GM12875 (cell line): ENCODE data around the gene CA14.
"Not testable (repeated sequence)": the region's sequence is repeated elsewhere in the genome, so short reads cannot be mapped to it uniquely, and the experiment has no call there.

Experiments used
- H3K4me3 ChIP-seq: one replicate; pipeline ENCODE4 v1.5.1; 2011; ENCODE audit warnings: low read depth, low read length, control low read depth
- TF ChIP-seq, protein P1 (sequence below): IDR thresholded peaks from 2 replicates; pipeline ENCODE4 v1.5.1; 2011; ENCODE audit warnings: low read depth, mild to moderate bottlenecking, control low read depth, inconsistent platforms, low read length, moderate library complexity, borderline replicate concordance; ENCODE audit not compliant: insufficient read depth

The CA14 gene

DNA sequence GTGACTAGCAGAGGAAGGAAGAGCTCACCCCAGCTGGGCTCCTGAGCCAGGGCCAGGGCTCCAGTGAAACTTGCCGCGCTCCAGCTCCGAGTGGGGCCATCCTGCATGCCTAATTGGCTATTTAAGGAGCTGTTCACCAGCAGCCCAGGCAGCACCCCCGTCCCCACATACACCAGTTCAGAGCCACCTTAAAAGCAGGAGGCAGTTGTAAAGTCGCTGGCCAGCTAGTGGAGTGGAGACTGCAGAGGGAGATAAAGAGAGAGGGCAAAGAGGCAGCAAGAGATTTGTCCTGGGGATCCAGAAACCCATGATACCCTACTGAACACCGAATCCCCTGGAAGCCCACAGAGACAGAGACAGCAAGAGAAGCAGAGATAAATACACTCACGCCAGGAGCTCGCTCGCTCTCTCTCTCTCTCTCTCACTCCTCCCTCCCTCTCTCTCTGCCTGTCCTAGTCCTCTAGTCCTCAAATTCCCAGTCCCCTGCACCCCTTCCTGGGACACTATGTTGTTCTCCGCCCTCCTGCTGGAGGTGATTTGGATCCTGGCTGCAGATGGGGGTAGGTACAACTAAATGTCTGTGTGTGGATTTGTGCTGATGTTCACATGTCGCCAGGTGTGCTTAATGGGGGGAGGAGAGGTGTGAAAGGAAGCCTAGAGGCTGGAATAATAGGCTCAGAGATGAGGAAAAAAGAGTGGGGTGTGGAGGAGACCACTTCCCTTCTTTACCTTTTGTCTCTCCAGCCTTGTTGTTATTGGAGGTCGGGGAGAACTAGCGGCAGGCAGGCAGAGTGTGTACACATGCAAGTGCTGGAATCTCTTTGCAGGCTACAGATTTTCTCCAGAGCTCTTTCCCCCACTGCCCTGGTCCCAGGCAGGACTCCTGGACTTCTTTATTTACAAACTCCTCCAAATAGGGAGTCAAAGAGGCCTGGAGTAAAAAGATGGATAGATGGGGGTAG is at the start of gene CA14:
Gene CA14, plus strand, starts transcription at position 151 of the 962 bp plus-strand sequence. Its CDS starts 355 bp downstream, at position 506.
- no peak within 1 kb of the TSS for H3K4me3 ChIP-seq
- TF ChIP-seq, protein P1, sequence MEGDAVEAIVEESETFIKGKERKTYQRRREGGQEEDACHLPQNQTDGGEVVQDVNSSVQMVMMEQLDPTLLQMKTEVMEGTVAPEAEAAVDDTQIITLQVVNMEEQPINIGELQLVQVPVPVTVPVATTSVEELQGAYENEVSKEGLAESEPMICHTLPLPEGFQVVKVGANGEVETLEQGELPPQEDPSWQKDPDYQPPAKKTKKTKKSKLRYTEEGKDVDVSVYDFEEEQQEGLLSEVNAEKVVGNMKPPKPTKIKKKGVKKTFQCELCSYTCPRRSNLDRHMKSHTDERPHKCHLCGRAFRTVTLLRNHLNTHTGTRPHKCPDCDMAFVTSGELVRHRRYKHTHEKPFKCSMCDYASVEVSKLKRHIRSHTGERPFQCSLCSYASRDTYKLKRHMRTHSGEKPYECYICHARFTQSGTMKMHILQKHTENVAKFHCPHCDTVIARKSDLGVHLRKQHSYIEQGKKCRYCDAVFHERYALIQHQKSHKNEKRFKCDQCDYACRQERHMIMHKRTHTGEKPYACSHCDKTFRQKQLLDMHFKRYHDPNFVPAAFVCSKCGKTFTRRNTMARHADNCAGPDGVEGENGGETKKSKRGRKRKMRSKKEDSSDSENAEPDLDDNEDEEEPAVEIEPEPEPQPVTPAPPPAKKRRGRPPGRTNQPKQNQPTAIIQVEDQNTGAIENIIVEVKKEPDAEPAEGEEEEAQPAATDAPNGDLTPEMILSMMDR = no peak

DNA sequence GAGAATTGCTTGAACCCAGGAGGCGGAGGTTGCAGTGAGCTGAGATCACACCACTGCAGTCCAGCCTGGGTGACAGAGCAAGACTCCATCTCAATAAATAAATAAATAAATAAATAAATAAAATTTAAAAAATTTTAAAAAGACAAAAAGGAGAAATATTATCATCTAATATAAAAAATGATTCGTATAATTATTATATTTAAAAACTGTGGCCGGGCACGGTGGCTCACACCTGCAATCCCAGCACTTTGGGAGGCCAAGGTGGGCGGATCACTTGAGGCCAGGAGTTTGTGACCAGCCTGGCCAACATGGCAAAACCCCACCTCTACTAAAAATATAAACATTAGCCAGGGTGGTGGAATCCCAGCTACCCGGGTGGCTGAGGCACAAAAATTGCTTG is 49.1 kb upstream of the CA14 start:
- H3K4me3 ChIP-seq = not testable (repeated sequence)

DNA sequence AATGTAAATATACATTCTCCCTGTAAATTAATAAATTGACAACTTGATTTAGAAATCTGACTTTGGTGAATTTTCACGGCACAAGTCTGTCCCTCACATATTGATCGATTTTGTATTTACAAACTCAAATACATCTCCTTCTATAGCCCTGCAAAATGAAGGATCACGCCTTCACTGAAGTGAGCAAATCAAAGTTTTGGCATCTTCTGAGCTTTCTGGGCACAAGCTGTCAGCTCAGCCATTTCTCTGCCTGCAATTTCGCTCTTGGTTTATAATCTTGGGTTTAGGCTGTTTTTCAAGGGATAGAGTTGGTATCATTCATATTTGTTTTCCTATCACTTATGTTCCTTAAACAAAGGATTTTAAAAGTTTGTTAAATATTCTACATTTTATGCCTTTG is 47.5 kb upstream of the CA14 start:
- TF ChIP-seq, protein P1 = no peak
- no peak overlapping the region for H3K4me3 ChIP-seq

DNA sequence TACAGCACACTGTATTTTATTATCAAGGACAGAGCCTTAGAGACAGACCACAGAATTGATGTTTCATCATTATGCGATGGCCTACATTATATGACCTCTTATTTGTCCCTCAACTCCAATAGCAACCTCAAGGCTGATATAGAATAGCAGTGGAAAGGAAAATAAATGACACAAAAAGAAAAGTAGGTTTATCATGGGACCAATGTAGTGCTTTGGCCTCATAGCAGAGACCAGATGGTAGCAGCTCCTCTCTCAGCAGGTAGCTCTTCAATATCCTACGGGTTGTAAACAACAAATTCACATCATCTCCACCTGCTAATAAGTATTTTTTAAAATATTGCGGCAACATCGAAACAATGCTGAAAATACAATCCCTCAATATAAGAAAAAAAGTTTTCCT is 46.9 kb upstream of the CA14 start:
- TF ChIP-seq, protein P1 = no peak
- no peak overlapping the region for H3K4me3 ChIP-seq

DNA sequence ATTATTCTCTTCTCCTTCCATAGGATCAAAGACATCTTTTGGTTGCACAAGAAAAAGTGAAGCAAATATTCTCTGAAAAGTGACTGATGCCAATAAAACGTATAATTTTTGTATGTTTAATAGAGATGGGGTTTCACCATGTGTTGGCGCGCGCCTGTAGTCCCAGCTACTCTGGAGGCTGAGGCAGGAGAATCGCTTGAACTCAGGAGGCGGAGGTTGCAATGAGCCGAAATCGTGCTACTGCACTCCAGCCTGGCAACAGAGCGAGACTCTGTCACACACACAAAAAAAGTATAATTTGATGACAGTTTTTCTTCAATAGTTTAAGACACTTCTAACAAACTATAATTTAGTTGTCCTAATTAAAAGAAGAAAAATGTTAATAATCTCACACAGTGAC is 45.5 kb upstream of the CA14 start:
- TF ChIP-seq, protein P1 = no peak
- H3K4me3 ChIP-seq = no peak overlapping the region

DNA sequence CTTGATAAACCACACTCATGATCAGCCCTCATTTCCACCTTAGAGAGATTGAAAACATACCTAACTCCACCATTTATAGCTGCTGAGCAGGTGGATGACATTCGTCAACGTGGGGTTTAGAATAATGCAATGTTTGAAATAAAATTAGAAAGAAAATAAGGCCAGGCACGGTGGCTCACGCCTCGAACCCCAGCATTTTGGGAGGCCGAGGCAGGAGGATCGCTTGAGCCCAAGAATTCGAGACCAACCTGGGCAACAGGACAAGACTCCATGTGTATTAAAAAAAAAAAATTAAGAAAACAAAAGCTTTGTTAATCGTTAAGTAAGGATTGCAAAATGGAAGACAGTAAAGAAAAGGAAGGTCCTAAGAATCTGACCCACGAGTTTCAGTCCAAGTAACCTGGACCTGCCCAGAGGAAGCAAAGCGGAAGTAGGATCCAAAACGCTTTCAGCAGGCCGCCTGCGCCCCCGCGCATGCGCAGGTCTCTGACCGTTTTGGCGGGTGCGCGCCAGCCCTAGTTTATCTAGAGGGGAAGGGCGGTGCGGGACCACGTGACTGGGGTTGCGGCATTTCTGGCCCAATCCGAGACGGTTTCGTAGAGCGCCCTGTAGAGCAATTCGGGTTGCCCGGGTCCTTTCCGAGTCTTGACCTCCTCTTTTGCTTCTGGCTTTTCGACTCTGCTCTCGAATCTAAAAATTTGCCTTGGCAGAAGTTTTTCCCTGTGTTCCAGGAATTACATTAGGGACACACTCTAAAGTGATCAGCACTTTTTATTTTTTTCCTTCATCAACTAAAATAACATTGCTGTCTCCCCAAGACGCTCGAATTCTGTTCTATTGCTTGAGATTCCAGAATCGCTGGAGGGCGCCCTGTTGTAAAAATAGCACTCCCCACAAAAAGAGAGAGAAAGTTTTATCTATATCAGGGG is 44.1 kb upstream of the CA14 start:
- TF ChIP-seq, protein P1 = no peak
- H3K4me3 ChIP-seq = peak overlapping the region; percentile 43

DNA sequence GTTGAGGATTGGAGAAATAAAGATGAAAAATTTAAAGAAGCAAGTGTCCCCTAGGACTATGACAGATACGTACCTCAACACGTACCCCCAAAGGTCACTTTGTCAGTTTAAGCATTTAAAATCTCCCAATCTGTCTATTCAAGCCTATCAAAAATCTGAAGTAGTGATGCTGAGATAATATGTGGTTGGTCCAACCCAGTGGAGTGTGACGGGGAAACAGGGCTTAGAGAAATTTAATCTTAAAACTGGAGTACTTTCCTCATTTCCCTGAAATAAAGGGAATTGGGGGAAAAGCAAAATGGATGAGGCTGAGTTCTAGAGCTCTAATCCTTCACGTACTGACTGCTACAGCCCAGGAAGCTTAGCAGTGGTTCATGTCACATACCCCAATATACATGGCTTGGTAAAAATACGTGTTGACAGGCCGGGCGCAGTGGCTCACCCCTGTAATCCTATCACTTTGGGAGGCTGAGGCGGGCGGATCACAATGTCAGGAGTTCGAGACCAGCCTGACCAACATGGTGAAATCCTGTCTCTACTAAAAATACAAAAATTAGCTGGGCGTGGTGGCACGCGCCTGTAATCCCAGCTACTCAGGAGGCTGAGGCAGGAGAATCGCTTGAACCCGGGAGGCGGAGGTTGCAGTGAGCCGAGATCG is 43.3 kb upstream of the CA14 start:
- not testable (repeated sequence) for H3K4me3 ChIP-seq

DNA sequence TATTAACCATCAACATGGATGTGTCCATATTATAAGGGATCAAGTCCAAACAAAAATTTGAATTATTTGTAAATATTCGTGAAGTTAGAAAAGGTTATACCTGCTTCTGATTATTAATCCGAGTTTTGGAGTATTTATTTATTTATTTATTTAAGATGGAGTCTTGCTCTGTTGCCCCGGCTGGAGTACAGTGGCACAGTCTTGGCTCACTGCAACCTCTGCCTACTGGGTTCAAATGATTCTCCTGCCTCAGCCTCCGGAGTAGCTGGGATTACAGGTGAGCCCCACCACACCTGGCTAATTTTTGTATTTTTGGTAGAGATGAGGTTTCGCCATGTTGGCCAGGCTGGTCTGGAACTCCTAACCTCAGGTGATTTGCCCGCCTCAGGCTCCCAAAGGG is 41.7 kb upstream of the CA14 start:
- not testable (repeated sequence) for H3K4me3 ChIP-seq
